IPS-NIHi7 (cell line): ENCODE results near the gene BEX2.

ENCODE experiments used
- DNase-seq: peaks from one replicate; pipeline ENCODE4 v3.0.0; 2012; ENCODE audit warnings: mixed read lengths; ENCODE audit errors: extremely low spot score

Gene BEX2

DNA sequence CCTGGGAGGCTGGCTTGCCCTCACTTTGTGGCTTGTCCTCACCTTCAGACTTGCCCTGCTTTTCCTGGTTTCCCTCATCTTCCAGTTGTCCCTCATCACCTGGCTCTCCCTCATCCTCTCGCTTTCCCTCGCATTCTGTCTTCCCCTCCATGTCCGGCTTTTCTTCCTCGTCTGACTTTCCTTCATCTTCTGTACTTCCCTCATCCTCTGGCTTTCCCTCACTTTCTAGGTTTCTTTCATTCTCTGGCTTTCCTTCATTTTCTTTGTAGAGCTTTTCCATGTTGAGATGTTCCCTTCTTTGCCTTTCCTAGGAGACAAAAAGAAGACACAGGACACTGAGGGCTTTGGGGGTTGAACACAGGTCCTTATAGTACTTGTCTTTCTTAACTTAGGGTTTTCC is 36.5 kb downstream of the BEX2 start:
- no peak for DNase-seq
